Brain microvascular endothelial cell (primary cell): Measurements from ENCODE around the gene AURKAIP1.
A peak's percentile ranks its signal among the peaks of the same experiment; 100 is the strongest.

ENCODE experiments used
- DNase-seq: peaks from one replicate; pipeline ENCODE4 v3.0.0-alpha.2; 2020
- H3K27ac ChIP-seq: fragments of 250-450 bp; sonication (Bioruptor Pico); 2 replicates; pipeline ENCODE4 v1.5.1; 2020; ENCODE audit warnings: mild to moderate bottlenecking, moderate library complexity
- H3K27me3 ChIP-seq: fragments of 250-450 bp; sonication (Bioruptor Pico); replicated peaks from 2 replicates; pipeline ENCODE4 v1.5.1; 2020; ENCODE audit warnings: mild to moderate bottlenecking
- H3K36me3 ChIP-seq: fragments of 250-450 bp; sonication (Bioruptor Pico); replicated peaks from 2 replicates; pipeline ENCODE4 v1.5.1; 2020; ENCODE audit warnings: mild to moderate bottlenecking
- H3K4me3 ChIP-seq: 2 replicates; pipeline ENCODE4 v1.5.1; 2011; ENCODE audit warnings: low read depth, mild to moderate bottlenecking, control low read depth, low read length, moderate library complexity
- in situ Hi-C: cut with HindIII; loops from 2 replicates; pipeline ENCODE4 v1.10.0; 2017; ENCODE audit warnings: low sequenced_read_pairs, low pct_ligation_motif_present
- TF ChIP-seq, protein P1 (sequence below): IDR thresholded peaks from 2 replicates; pipeline ENCODE4 v1.5.1; 2011; ENCODE audit warnings: low read depth, mild to moderate bottlenecking, moderate library complexity, low read length, control low read depth, inconsistent platforms; ENCODE audit errors: missing control alignments

The AURKAIP1 gene

GRCh38 chr1:1374929-1375662, at the start of gene AURKAIP1:
Gene AURKAIP1, minus strand, starts transcription at chr1:1375207. Its CDS starts 451 bp downstream, at chr1:1374756.
- Histone ChIP-seq H3K4me3 (peak within 1 kb of the TSS; percentile 89), H3K36me3 (peaks cover 11% of the 10 kb centered on the region), H3K27ac (peak within 1 kb of the TSS; percentile 89), H3K27me3 (no peaks in the 10 kb centered on the region)
- TF ChIP-seq, protein P1, sequence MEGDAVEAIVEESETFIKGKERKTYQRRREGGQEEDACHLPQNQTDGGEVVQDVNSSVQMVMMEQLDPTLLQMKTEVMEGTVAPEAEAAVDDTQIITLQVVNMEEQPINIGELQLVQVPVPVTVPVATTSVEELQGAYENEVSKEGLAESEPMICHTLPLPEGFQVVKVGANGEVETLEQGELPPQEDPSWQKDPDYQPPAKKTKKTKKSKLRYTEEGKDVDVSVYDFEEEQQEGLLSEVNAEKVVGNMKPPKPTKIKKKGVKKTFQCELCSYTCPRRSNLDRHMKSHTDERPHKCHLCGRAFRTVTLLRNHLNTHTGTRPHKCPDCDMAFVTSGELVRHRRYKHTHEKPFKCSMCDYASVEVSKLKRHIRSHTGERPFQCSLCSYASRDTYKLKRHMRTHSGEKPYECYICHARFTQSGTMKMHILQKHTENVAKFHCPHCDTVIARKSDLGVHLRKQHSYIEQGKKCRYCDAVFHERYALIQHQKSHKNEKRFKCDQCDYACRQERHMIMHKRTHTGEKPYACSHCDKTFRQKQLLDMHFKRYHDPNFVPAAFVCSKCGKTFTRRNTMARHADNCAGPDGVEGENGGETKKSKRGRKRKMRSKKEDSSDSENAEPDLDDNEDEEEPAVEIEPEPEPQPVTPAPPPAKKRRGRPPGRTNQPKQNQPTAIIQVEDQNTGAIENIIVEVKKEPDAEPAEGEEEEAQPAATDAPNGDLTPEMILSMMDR = peak; percentile 34
- DNase-seq = peak; percentile 100
- in situ Hi-C loops = no loop called here

- in situ Hi-C loops = no loop called here
- DNase-seq = no peak
- H3K27ac ChIP-seq = no peak overlapping the region
- no peaks in the 10 kb centered on the region for H3K27me3 ChIP-seq
- TF ChIP-seq, protein P1 = no peak
- no peaks in the 10 kb centered on the region for H3K36me3 ChIP-seq
- no peak overlapping the region for H3K4me3 ChIP-seq
Measured at GRCh38 chr1:1424707-1425106, 49.7 kb upstream of the AURKAIP1 start.

DNA sequence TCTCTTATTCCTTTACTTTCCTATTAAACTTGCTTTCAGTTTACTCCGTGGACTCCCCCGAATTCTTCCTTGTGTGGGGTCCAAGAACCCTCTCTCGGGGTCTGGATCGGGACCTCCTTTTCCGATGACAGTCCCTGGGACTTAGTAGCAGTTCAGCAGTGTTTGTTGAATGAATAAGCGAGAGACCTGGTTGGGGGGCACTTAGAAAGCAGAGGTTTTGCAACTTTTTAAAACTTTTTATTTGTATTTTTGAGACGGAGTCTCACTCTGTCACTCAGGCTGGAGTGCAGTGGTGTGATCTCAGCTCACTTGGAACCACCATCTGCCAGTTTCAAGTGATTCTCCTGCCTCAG, 48.2 kb upstream of the AURKAIP1 start:
- Histone ChIP-seq H3K27ac (no peak overlapping the region), H3K27me3 (no peaks in the 10 kb centered on the region), H3K36me3 (no peaks in the 10 kb centered on the region), H3K4me3 (no peak overlapping the region)
- in situ Hi-C loops = no loop called here
- DNase-seq = no peak
- TF ChIP-seq, protein P1 = no peak

DNA sequence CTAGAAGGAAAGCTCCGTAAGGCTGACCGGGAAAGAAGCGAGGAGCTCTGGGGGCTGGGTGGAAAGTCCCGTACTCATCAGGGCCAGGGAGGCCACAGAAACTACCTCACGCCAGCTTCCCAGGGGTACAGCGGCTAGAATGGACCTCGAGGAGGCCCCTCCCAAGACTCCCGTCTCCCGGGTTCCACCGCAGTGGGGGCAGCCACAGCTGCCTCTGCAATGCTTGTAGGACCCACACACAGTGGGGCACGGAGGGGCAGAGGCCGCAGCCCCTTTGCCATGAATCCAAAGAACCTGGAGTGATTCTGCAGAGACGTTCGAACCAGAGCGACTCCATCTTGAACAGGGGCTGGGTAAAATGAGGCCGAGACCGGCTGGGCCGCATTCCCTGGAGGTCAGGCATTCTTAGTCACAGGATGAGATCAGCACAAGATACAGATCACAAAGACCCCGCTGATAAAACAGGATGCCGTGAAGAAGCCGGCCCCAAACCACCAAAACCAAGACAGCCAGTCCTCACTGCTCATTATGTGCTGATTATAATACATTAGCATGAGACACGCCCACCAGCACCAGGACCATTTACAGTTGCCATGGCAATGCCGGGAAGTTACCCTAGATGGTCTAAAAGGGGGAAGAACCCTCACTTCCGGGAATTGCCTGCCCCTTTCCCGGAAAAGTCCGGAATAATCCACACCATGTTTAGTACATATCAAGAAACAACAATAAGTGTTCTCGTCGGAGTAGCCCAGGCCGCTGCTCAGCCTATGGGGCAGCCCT, 47.6 kb upstream of the AURKAIP1 start:
- H3K27me3 ChIP-seq = no peaks in the 10 kb centered on the region
- in situ Hi-C loops = no loop called here
- DNase-seq = peak; percentile 49
- H3K27ac ChIP-seq = no peak overlapping the region
- no peak overlapping the region for H3K4me3 ChIP-seq
- TF ChIP-seq, protein P1 = no peak
- H3K36me3 ChIP-seq = no peaks in the 10 kb centered on the region

- DNase-seq = no peak
- Histone ChIP-seq H3K27me3 (no peaks in the 10 kb centered on the region), H3K27ac (no peak overlapping the region), H3K36me3 (no peaks in the 10 kb centered on the region), H3K4me3 (no peak overlapping the region)
- in situ Hi-C loops = no loop called here
- TF ChIP-seq, protein P1 = no peak
Measured at GRCh38 chr1:1421907-1422464, 47.0 kb upstream of the AURKAIP1 start.
